Measurements from ENCODE around the gene TMEM255B. TPM values are rescaled to one million over a fixed set of nuclear protein-coding genes. Genes with fewer than 3 reads are reported as not detected.

TMEM255B gene
- total RNA-seq, 1 donor from 2014 or later, result 8.4 TPM

- DNase-seq (ENCODE audit: low read depth) (no peak), FAIRE-seq (no peak)
- H2AFZ ChIP-seq (ENCODE audit: low read depth, low read length), result no peak overlapping the region
- Mint-ChIP-seq H3K27me3 (ENCODE audit: low read depth, unreplicated experiment) (no peaks in the 10 kb centered on the region), H3K4me3 (ENCODE audit: unreplicated experiment) (no peak overlapping the region), H3K36me3 (ENCODE audit: low read depth, unreplicated experiment) (peaks cover 19% of the 10 kb centered on the region), H3K4me1 (ENCODE audit: low read depth, unreplicated experiment) (peaks cover 30% of the 10 kb centered on the region), H3K27ac (ENCODE audit: unreplicated experiment) (no peak overlapping the region), H3K9me3 (ENCODE audit: unreplicated experiment) (no peaks in the 10 kb centered on the region)
- H3K4me3 ChIP-seq (ENCODE audit: insufficient read depth, low read depth, low read length), result no peak overlapping the region
- peaks cover 43% of the 10 kb centered on the region for H3K4me1 ChIP-seq (ENCODE audit: insufficient read depth, low read length)
- no peaks in the 10 kb centered on the region for H3K27me3 ChIP-seq (ENCODE audit: insufficient read depth, low read length)
- H3K79me2 ChIP-seq (ENCODE audit: insufficient read depth, low read length), result peaks cover 99% of the 10 kb centered on the region
- TF ChIP-seq EZH2 (IDR thresholded peaks at IDR 0.05; ENCODE audit: insufficient read depth, low read length), result no peak
- TF ChIP-seq CTCF (IDR thresholded peaks at IDR 0.05; ENCODE audit: insufficient read depth, low read depth, low read length), result no peak
- H3K9me3 ChIP-seq (ENCODE audit: insufficient read depth, low read depth, low read length), result no peaks in the 10 kb centered on the region
- no peak overlapping the region for H3K4me2 ChIP-seq (ENCODE audit: low read length)
- H3K27ac ChIP-seq (ENCODE audit: low read depth, low read length), result no peak overlapping the region
- peaks cover 83% of the 10 kb centered on the region for H4K20me1 ChIP-seq (ENCODE audit: insufficient read depth, low read length)
- H3K36me3 ChIP-seq (ENCODE audit: insufficient read depth, low read length), result peaks cover 3% of the 10 kb centered on the region
- H3K9ac ChIP-seq (ENCODE audit: low read length), result no peak overlapping the region
These were observed 93.0 kb downstream of the TMEM255B start for GRCh38 chr13:113851826-113852535.

GRCh38 chr13:113852536-113853517, 93.8 kb downstream of the TMEM255B start:
- H3K79me2 ChIP-seq (ENCODE audit: insufficient read depth, low read length), result peaks cover 99% of the 10 kb centered on the region
- H3K9me3 ChIP-seq (ENCODE audit: insufficient read depth, low read depth, low read length), result no peaks in the 10 kb centered on the region
- TF ChIP-seq EZH2 (IDR thresholded peaks at IDR 0.05; ENCODE audit: insufficient read depth, low read length) (no peak), CTCF (IDR thresholded peaks at IDR 0.05; ENCODE audit: insufficient read depth, low read depth, low read length) (no peak)
- Mint-ChIP-seq H3K27me3 (ENCODE audit: low read depth, unreplicated experiment) (no peaks in the 10 kb centered on the region), H3K9me3 (ENCODE audit: unreplicated experiment) (no peaks in the 10 kb centered on the region), H3K27ac (ENCODE audit: unreplicated experiment) (no peak overlapping the region), H3K4me1 (ENCODE audit: low read depth, unreplicated experiment) (peaks cover 28% of the 10 kb centered on the region), H3K4me3 (ENCODE audit: unreplicated experiment) (no peak overlapping the region), H3K36me3 (ENCODE audit: low read depth, unreplicated experiment) (peaks cover 12% of the 10 kb centered on the region)
- no peak overlapping the region for H3K27ac ChIP-seq (ENCODE audit: low read depth, low read length)
- no peak overlapping the region for H3K4me3 ChIP-seq (ENCODE audit: insufficient read depth, low read depth, low read length)
- no peaks in the 10 kb centered on the region for H3K27me3 ChIP-seq (ENCODE audit: insufficient read depth, low read length)
- DNase-seq (ENCODE audit: low read depth) (no peak), FAIRE-seq (no peak)
- no peak overlapping the region for H3K9ac ChIP-seq (ENCODE audit: low read length)
- peaks cover 3% of the 10 kb centered on the region for H3K36me3 ChIP-seq (ENCODE audit: insufficient read depth, low read length)
- H3K4me2 ChIP-seq (ENCODE audit: low read length), result no peak overlapping the region
- peaks cover 88% of the 10 kb centered on the region for H4K20me1 ChIP-seq (ENCODE audit: insufficient read depth, low read length)
- peaks cover 43% of the 10 kb centered on the region for H3K4me1 ChIP-seq (ENCODE audit: insufficient read depth, low read length)
- no peak overlapping the region for H2AFZ ChIP-seq (ENCODE audit: low read depth, low read length)
